Upper lobe of left lung (tissue), 4 donors: ENCODE results near the gene PAM.

Source experiments
- CTCF ChIP-seq, 6 experiments: fragments of 450-650 bp in 4 of 6; fragments of 200-600 bp in 2 of 6; sonication (generic) in 2 of 6; IDR thresholded peaks; one replicate each; pipeline ENCODE4 v1.5.1; 2016 to 2019; ENCODE audit warnings: antibody characterized with exemption in 6 of 6
- POLR2A ChIP-seq, 4 donors: fragments of 450-650 bp; IDR thresholded peaks; one replicate each; pipeline ENCODE4 v1.5.1; 2016 to 2017; ENCODE audit warnings: antibody characterized with exemption in 4 of 4, mild to moderate bottlenecking in 2 of 4

- no peak for TF ChIP-seq POLR2A (IDR thresholded peaks at IDR 0.05)
- no peak for TF ChIP-seq CTCF (IDR thresholded peaks at IDR 0.05)
These were observed 121.5 kb downstream of the PAM start for GRCh38 chr5:102876610-102877009.
